Epithelial cell of prostate (primary cell): ENCODE results near the gene ACTMAP.

Experiments
- DNase-seq: peaks from one replicate; pipeline ENCODE4 v3.0.0-alpha.2; 2011; ENCODE audit warnings: low read depth, low spot score
- H3K27ac ChIP-seq: fragments of 450-650 bp; 2 replicates; pipeline ENCODE4 v1.5.1; 2017; ENCODE audit warnings: mild to moderate bottlenecking

Gene ACTMAP

DNA sequence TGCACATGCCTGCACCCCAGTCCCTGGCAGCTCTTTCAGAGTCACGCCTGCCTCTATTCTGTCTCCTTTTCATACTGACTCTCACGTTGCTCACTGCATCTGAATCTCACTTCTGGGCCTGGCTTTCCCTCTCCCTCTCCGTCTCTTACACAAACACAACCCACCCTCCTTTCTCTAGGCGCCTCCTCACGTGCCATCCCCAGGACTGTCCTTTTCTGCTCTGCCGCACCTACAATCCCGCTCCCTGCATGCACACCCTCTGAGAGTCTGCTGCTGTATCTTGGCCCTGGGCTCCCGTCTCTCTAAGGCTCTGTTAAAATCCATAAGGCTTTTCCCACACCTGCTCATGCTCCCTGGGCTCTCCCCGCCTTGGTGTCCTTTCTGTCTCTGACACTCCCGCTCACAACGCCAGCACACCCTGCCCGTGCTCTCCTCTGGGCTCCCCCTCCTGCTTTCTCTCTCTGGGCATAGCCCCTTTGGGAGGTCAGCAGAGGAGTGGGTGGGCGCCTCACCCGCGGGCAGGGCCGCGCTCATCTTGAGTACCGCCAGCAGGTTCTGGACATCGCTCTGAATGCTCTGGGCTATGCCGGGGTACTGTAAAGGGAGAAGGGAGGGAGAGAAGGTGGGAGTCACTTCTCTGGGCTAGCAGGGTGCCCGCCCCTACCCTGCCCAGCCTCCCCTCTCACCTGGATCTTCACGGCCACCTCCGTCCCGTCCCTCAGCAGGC is 47.1 kb downstream of the ACTMAP start:
- no peak for DNase-seq
- H3K27ac ChIP-seq: no peak overlapping the region

DNA sequence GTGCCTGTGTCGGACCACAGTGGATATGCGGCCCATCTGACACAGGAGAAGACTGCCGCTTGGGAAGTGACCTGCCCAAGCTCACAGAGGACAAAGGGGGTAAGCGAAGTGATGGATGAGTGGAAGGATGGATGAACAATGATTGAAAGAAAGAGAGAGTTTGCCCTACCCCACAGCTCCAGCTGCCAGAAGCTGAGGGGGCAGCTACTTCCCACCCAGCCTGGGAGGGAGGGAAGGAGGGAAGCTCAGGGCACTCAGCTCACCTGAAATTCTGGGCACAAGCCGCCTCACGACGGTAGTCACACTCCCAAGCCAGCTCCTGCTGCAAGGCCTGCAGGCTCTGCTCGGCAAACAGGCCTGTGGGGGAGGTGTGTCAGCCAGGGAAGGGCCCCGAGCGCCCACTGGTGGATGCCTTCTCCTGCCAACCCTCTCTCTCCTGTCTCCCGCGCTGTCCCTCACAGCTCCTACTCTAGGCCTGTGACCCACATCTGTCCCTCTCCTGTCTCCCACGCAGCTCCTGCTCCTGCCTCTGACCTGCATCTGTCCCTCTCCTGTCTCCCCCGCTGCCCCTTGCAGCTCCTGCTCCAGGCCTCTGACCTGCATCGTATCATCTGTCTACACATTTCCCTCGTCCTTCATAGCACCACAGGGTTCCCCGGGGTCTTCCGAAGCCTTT is 47.8 kb downstream of the ACTMAP start:
- no peak overlapping the region for H3K27ac ChIP-seq
- no peak for DNase-seq

DNA sequence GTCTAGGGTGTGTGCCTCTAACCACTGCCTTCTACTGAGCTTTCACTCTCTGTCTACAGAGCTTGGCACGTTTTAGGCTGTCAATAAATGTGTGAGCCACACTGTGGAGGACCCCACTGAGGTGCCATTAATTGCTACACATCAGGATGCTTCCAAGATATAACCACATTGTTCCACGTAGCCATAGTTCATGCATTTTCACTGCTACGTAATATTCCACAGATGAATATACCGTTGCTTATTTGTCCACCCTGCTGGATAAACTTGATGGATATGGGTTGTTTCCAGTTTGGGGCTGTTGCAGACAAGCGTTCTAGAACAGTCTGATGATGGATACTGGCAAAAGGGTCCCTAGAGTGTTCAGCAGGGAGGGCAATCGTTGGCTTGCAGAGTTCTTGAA is 48.5 kb downstream of the ACTMAP start:
- DNase-seq: no peak
- H3K27ac ChIP-seq: no peak overlapping the region

DNA sequence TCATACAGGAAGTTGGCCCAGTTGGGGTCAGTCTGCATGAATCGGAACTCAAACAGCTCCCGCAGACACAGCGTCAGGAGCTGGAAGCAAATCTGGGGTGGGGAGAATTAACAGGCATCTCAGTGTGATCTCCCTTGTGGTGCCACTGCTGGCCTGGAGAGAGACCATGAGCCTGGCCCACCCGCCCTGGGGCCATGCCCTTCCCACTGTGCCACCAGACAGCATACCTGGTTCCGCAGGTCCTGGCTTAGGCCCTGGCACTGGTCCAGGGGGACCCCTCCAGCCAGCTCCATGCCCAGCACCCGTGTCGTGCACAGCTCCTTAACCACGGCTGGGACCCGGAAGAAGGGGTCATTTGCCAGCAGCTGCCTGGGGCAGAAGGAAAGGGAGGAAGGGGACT is 50.2 kb downstream of the ACTMAP start:
- DNase-seq: no peak

DNA sequence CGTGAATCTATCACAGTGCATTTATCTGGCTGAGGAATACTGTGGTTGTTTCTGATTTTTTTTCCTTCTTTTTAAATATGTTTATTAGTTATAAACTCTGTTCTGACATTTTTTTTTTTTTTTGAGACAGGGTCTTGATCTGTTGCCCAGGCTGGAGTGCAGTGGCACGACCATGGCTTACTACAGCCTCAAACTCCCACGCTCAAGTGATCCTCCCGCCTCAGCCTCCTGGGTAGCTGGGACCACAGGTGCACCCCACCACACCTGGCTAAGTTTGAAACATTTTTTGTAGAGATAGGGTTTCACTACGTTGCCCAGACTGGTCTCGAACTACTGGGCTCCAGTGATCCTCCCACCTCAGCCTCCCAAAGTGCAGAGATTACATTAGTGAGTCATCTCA is 53.3 kb downstream of the ACTMAP start:
- DNase-seq: no peak
- no peak overlapping the region for H3K27ac ChIP-seq

More for the DNA sequence above, 50.2 kb downstream of the ACTMAP start:
- H3K27ac ChIP-seq: no peak overlapping the region

DNA sequence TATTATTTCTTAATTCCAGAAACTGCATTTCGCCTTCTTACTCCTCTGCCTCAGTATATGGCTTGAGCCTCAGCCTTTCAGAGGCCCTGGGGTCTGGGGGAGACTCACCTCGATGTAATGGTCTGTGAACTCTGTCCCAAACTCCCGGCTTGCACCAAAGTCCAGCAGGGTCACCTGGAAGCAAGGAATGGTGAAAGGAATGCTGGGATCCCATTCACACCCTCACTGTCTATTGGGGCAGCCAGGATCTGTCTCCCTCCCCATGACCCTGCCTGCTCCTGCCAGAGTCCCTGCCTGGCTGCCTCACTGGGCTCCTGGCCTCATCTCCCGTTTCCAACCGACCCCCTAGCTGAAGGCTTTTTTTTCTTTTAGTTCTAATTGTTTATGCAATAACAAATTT is 54.4 kb downstream of the ACTMAP start:
- no peak overlapping the region for H3K27ac ChIP-seq
- no peak for DNase-seq

DNA sequence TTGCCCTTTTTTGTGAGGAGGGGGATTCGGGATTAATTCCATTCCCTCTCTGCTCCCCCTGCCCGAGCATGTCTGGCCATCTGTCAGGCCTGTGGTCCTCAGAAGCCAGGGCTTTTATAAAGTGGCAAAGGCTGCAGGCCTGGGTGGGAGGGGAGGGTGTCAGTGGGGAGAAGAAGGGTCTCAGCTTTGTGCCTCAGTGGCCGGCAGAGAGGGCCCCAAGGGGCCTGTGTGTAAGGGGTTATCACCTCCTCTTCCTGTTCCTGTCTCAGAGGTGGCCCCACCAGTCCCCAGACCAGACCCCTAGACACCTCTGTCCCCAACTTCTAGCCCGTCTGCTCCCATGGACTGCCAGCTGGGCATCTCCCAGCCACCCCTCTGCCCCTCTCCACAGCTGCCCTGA is 56.4 kb downstream of the ACTMAP start:
- no peak overlapping the region for H3K27ac ChIP-seq
- no peak for DNase-seq

DNA sequence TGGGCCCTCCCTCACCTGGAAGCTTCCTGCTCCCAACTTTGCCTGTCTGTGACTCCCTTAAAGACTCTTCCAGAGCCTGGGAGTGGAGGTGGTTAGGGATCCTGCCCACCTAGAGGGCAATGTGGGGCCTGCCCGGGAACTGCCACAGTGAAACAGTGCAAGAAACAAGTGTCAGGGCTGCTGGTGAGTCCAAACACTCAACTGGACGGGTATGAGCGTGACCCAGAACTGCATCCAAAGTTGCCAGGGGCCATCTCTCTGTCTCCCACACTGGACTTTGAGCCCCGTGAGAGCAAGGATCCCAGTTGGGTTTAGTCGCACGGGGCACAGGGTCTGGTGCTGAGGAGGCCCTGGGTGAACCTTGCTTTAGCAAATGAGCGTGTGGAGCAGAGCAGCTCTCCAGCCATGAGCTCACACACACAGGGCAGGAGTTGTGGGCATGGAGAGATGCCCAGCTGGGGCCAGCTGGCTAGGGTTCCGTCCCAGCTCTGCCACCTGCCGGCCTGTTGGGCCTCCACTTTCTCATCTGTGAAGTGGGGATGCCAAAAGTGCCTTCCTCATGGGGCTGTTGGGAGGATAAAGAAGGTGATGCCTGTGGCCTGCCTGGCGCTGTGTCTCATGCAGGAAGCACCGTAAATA is 57.0 kb downstream of the ACTMAP start:
- no peak for DNase-seq
- H3K27ac ChIP-seq: no peak overlapping the region

DNA sequence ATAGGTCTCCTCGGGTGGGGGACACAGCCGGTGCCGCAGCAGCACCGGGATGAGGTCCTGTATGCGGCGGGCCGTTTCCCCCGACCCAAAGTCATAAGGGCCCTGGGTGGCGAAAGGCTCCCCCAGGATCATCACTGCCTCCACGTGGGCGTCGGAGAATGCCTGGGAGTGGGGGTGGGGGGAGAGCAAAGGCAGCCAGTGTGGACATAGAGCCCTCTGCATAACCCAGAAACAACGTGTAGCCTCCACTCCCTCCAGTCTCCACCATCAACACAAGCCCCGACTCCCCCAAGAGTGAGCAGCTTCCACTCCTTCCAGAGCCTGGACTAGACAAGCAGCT is 58.1 kb downstream of the ACTMAP start:
- no peak for DNase-seq
- H3K27ac ChIP-seq: no peak overlapping the region

DNA sequence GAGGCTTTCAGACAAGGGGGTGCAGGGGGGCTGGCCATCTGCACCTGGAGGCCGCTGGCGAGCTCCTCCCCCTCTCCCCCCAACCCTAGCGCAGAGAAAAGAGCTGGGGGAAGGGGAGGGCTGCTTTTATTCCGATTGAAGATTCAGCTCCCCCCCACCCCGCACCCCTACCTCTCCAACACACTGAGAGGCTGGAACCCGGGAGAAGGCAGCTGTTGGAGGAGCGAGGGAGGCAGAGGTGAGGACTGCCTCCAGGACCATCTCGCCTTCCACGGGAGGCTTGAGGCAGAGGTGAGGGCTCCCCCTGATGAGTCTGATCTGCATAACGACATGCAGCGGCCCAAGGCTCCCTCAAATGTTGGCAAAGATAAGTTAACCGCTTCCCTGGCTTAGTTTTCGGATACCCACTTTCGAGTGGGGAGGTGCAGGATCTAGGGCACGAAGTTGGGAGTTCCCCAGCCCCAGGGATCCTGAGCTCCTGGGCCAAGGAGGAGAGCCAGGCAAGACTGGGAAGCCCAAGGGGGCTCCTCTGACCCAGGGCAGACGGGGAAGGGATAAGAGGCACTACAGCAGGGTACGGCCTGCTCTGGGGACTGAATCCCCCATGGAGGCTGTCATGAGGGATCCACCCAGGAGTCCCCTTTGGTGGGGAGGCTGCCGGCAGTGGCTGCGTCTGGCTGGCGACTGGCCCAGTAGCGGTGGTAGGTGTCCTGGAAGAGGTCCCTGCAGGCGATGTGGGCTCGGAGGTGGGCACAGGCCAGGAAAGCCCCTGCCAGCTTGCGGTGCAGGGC is 58.7 kb downstream of the ACTMAP start:
- H3K27ac ChIP-seq: no peak overlapping the region
- DNase-seq: no peak
